ENCODE results near the gene NKAIN4. TPM values are rescaled to one million over a fixed set of nuclear protein-coding genes. Genes with fewer than 3 reads are reported as not detected.

NKAIN4 gene
- total RNA-seq, 1 experiment from 2014 or later: 5.0 TPM

GRCh38 chr20:63194007-63194796, 60.1 kb downstream of the NKAIN4 start:
- peak; percentile 59 for DNase-seq (ENCODE audit: low read depth)
- in situ Hi-C loops (cut with HindIII; ENCODE audit: low pct_unique_long_range_greater_than_20kb, low sequenced_read_pairs): no loop called here

- in situ Hi-C loops (cut with HindIII; ENCODE audit: low pct_unique_long_range_greater_than_20kb, low sequenced_read_pairs): no loop called here
- DNase-seq (ENCODE audit: low read depth): no peak
Observed at GRCh38 chr20:63192721-63193120, 61.5 kb downstream of the NKAIN4 start.

GRCh38 chr20:63191400-63191799, 62.9 kb downstream of the NKAIN4 start:
- in situ Hi-C loops (cut with HindIII; ENCODE audit: low pct_unique_long_range_greater_than_20kb, low sequenced_read_pairs): no loop called here
- peak; percentile 93 for DNase-seq (ENCODE audit: low read depth)

- DNase-seq (ENCODE audit: low read depth): no peak
- in situ Hi-C loops (cut with HindIII; ENCODE audit: low pct_unique_long_range_greater_than_20kb, low sequenced_read_pairs): no loop called here
Observed at GRCh38 chr20:63190828-63191227, 63.4 kb downstream of the NKAIN4 start.

Other genes with a start within 250 kb of the NKAIN4 start
- gene BHLHE23, start 247.5 kb downstream of the NKAIN4 start, total RNA-seq (2014; rRNA removed; shearing (Covaris generic); ENCODE audit: low replicate concordance): not detected in 2 replicates
- 20.0 and 26.9 TPM in 2 replicates for gene YTHDF1, start 38.3 kb downstream of the NKAIN4 start, total RNA-seq (2014; rRNA removed; shearing (Covaris generic); ENCODE audit: low replicate concordance)
- not detected in 2 replicates for gene BIRC7, start 18.6 kb downstream of the NKAIN4 start, total RNA-seq (2014; rRNA removed; shearing (Covaris generic); ENCODE audit: low replicate concordance)
- gene ARFGAP1, start 18.4 kb upstream of the NKAIN4 start, total RNA-seq (2014; rRNA removed; shearing (Covaris generic); ENCODE audit: low replicate concordance): 139 and 172 TPM in 2 replicates
- 0.14 and 0.87 TPM in 2 replicates for gene COL20A1, start 38.7 kb upstream of the NKAIN4 start, total RNA-seq (2014; rRNA removed; shearing (Covaris generic); ENCODE audit: low replicate concordance)
- not detected in 2 replicates for gene CHRNA4, start 106.9 kb upstream of the NKAIN4 start, total RNA-seq (2014; rRNA removed; shearing (Covaris generic); ENCODE audit: low replicate concordance)
- gene KCNQ2, start 218.2 kb upstream of the NKAIN4 start, total RNA-seq (2014; rRNA removed; shearing (Covaris generic); ENCODE audit: low replicate concordance): 10.0 TPM in 1 of 2 replicates, not detected in the other
- 249 and 281 TPM in 2 replicates for gene EEF1A2, start 244.6 kb upstream of the NKAIN4 start, total RNA-seq (2014; rRNA removed; shearing (Covaris generic); ENCODE audit: low replicate concordance)